ENCODE results near the gene PRDM11. TPM values are rescaled to one million over a fixed set of nuclear protein-coding genes. Genes with fewer than 3 reads are reported as not detected.

PRDM11 gene
- total and polyA plus RNA-seq, 10 donors, result 1.7 to 24.3 (median 15.3) TPM

DNA sequence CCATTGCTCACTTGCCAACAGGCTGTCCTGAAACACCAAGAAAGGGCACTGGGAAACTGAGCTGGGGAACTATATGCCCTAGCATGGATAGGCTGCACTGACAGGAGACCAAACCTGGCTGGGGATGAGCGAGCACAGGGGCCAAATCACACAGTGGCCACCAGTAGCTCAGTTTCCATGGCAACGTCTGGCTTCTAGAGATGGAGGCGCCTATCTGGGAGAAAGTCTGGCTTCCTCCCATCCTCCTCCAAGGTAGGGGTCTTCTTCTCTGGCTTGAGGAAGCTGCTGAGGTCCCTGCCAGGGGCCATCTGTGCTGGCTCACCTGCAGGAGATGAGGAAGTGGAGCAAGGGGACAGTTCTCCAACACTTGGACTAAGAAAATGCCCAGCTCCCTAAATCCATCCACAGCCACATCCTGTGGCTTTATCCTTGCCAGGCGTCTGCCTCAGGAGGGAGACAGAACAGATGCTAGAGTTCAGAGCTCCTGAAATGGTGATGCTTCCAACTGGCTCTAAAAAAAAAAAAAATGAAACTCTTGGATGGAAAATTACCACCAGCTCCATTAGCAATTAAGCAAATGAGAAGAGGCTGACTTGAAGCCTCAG lies 91.4 kb downstream of the PRDM11 start:
- 42 to 76% (median 67%) methylated on average over 4 of the region's 4 CpGs for WGBS, 5 donors
- no peaks in the 10 kb centered on the region for H3K36me3 ChIP-seq
- H3K27me3 ChIP-seq (replicated peaks in 1 of 7), result peaks cover 0 to 12% (median 0%) of the 10 kb centered on the region in 7 donors
- intact Hi-C loops (cut with DNase I; ENCODE audit: low total_unique reads), result no loop called here
- TF ChIP-seq POLR2A (IDR thresholded peaks at IDR 0.05) (no peak), POLR2AphosphoS5 (IDR thresholded peaks at IDR 0.05) (no peak)
- TF ChIP-seq, protein P1, sequence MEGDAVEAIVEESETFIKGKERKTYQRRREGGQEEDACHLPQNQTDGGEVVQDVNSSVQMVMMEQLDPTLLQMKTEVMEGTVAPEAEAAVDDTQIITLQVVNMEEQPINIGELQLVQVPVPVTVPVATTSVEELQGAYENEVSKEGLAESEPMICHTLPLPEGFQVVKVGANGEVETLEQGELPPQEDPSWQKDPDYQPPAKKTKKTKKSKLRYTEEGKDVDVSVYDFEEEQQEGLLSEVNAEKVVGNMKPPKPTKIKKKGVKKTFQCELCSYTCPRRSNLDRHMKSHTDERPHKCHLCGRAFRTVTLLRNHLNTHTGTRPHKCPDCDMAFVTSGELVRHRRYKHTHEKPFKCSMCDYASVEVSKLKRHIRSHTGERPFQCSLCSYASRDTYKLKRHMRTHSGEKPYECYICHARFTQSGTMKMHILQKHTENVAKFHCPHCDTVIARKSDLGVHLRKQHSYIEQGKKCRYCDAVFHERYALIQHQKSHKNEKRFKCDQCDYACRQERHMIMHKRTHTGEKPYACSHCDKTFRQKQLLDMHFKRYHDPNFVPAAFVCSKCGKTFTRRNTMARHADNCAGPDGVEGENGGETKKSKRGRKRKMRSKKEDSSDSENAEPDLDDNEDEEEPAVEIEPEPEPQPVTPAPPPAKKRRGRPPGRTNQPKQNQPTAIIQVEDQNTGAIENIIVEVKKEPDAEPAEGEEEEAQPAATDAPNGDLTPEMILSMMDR (IDR thresholded peaks at IDR 0.05 in 8 of 11, conservative IDR thresholded peaks at IDR 0.05 in 3 of 11), result no peak
- peak overlapping the region in 1 of 8 donors; percentile 6 for H3K27ac ChIP-seq
- peaks cover 0 to 10% (median 0%) of the 10 kb centered on the region in 6 donors for H3K4me1 ChIP-seq
- no peak overlapping the region for H3K4me3 ChIP-seq
- peaks cover 0 to 10% (median 6%) of the 10 kb centered on the region in 8 donors for H3K9me3 ChIP-seq
- DNase-seq, result no peak

DNA sequence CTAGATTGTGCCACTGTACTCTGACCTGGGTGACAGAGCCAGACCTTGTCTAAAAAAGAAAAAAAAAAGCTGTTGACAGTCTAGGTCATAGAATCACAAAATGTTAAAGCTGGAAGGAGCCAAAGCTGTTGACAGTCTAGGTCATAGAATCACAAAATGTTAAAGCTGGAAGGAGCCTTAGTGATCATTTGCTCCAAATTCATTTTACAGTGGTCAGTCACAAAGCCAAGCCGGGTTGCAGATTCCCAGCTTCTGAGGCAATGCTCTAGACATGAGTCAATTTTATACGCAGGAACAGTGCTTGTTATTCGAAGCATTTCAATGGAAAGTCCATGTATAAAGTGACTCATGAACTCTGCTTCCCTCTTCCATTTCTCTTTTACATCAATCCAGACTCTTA lies 92.3 kb downstream of the PRDM11 start:
- 67 to 95% (median 81%) methylated on average over 3 of the region's 3 CpGs for WGBS, 5 donors
- intact Hi-C loops (cut with DNase I; ENCODE audit: low total_unique reads), result no loop called here
- no peak for TF ChIP-seq POLR2AphosphoS5 (IDR thresholded peaks at IDR 0.05)
- TF ChIP-seq, protein P1 (IDR thresholded peaks at IDR 0.05 in 8 of 11, conservative IDR thresholded peaks at IDR 0.05 in 3 of 11), result no peak

DNA sequence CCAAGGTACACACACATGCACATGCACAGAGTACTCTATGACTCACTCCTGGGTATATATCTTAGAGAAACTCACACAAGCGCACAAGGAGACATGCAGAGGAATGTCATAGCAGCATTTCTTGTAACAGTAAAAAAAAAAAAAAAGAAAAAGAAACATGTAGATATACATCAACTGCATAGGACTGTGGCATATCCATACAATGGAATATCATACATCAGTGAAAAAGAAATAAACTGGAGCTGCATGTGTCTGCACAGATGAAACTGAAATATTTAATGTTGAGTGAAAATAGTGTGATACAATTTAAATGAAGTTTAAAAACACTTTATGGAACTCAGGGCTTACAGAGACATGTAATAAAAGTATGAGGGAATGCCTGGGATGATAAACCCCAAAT lies 93.3 kb downstream of the PRDM11 start:
- TF ChIP-seq POLR2AphosphoS5 (IDR thresholded peaks at IDR 0.05) (no peak), POLR2A (IDR thresholded peaks at IDR 0.05) (no peak)
- TF ChIP-seq, protein P1 (IDR thresholded peaks at IDR 0.05 in 8 of 11, conservative IDR thresholded peaks at IDR 0.05 in 3 of 11), result no peak
- 83 to 100% (median 92%) methylated on average over 1 of the region's 1 CpG for WGBS, 5 donors
- H3K27ac ChIP-seq, result no peak overlapping the region
- DNase-seq, result no peak
- peaks cover 0 to 12% (median 0%) of the 10 kb centered on the region in 7 donors for H3K27me3 ChIP-seq (replicated peaks in 1 of 7)
- H3K4me1 ChIP-seq, result no peaks in the 10 kb centered on the region
- no peaks in the 10 kb centered on the region for H3K36me3 ChIP-seq
- peaks cover 0 to 10% (median 6%) of the 10 kb centered on the region in 8 donors for H3K9me3 ChIP-seq
- intact Hi-C loops (cut with DNase I; ENCODE audit: low total_unique reads), result no loop called here
- no peak overlapping the region for H3K4me3 ChIP-seq

More for the DNA sequence above, 92.3 kb downstream of the PRDM11 start:
- peaks cover 0 to 3% (median 0%) of the 10 kb centered on the region in 6 donors for H3K4me1 ChIP-seq
- DNase-seq, result no peak
- no peak overlapping the region for H3K4me3 ChIP-seq
- peaks cover 0 to 12% (median 0%) of the 10 kb centered on the region in 7 donors for H3K27me3 ChIP-seq (replicated peaks in 1 of 7)
- H3K27ac ChIP-seq, result peak overlapping the region in 1 of 8 donors; percentile 6
- no peaks in the 10 kb centered on the region for H3K36me3 ChIP-seq
- peaks cover 0 to 10% (median 6%) of the 10 kb centered on the region in 8 donors for H3K9me3 ChIP-seq

DNA sequence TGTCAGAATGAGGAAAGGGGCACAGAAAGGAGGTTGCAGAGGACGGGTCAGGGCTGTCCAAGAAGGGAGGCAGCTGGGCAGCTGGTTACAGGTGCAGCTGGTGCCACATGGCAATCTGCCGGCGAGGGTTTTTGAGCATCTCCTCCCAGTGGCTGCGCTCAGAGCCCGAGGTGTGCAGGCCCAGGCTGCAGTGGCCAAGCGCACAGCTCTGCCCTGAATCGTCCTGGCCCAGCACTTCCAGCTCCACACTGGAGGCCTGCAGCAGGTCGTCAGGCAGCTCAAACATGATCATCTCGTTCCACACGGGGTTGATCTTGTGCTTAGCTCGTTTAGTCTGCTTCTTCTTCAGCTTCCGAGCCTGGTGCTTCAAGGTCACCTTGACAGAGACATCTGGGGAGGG lies 97.5 kb downstream of the PRDM11 start:
- TF ChIP-seq, protein P1 (IDR thresholded peaks at IDR 0.05 in 8 of 11, conservative IDR thresholded peaks at IDR 0.05 in 3 of 11), result no peak
- TF ChIP-seq POLR2AphosphoS5 (IDR thresholded peaks at IDR 0.05), result no peak
- no peaks in the 10 kb centered on the region for H3K4me1 ChIP-seq
- no peaks in the 10 kb centered on the region for H3K36me3 ChIP-seq
- no peak for DNase-seq
- intact Hi-C loops (cut with DNase I; ENCODE audit: low total_unique reads), result no loop called here
- H3K9me3 ChIP-seq, result peaks cover 0 to 10% (median 6%) of the 10 kb centered on the region in 8 donors
- no peak overlapping the region for H3K27ac ChIP-seq
- H3K4me3 ChIP-seq, result no peak overlapping the region
- H3K27me3 ChIP-seq (replicated peaks in 1 of 7), result no peaks in the 10 kb centered on the region
- WGBS, 5 donors, result 78 to 93% (median 86%) methylated on average over 6 to 12 of the region's 12 CpGs

Measured in spleen (tissue), 11 donors.